NCI-H128 (cell line): ENCODE data around the gene DNAJC27.
"Not testable (repeated sequence)": the region's sequence is repeated elsewhere in the genome, so short reads cannot be mapped to it uniquely, and the experiment has no call there.

ENCODE experiments used
- DNase-seq: peaks from one replicate; lab custom pipeline; 2025; ENCODE audit not compliant: unreplicated experiment; lab: John Stamatoyannopoulos, UW

The DNAJC27 gene

GRCh38 chr2:24971536-24972314 is at the start of gene DNAJC27:
Gene DNAJC27, minus strand, starts transcription at chr2:24971955. Its CDS starts 51 bp downstream, at chr2:24971904.
- DNase-seq, result peak; percentile 94

GRCh38 chr2:25018681-25019080 is 46.9 kb upstream of the DNAJC27 start:
- DNase-seq, result no peak

GRCh38 chr2:25014631-25015030 is 42.9 kb upstream of the DNAJC27 start:
- DNase-seq, result no peak

GRCh38 chr2:25011342-25011741 is 39.6 kb upstream of the DNAJC27 start:
- not testable (repeated sequence) for DNase-seq

- no peak for DNase-seq
Measured at GRCh38 chr2:25009954-25010353, 38.2 kb upstream of the DNAJC27 start.

GRCh38 chr2:25002066-25002465 is 30.3 kb upstream of the DNAJC27 start:
- DNase-seq, result no peak

- DNase-seq, result no peak
Measured at GRCh38 chr2:25001325-25001637, 29.5 kb upstream of the DNAJC27 start.

- DNase-seq, result no peak
Measured at GRCh38 chr2:25000503-25001324, 29.0 kb upstream of the DNAJC27 start.

- DNase-seq, result no peak
Measured at GRCh38 chr2:25000036-25000435, 28.3 kb upstream of the DNAJC27 start.

GRCh38 chr2:24999097-24999496 is 27.3 kb upstream of the DNAJC27 start:
- not testable (repeated sequence) for DNase-seq

GRCh38 chr2:24994146-24994724 is 22.5 kb upstream of the DNAJC27 start:
- DNase-seq, result no peak

GRCh38 chr2:24993406-24994145 is 21.8 kb upstream of the DNAJC27 start:
- no peak for DNase-seq

GRCh38 chr2:24986372-24986771 is 14.6 kb upstream of the DNAJC27 start:
- DNase-seq, result no peak

GRCh38 chr2:24985511-24985910 is 13.8 kb upstream of the DNAJC27 start:
- DNase-seq, result no peak

- peak; percentile 39 for DNase-seq
Measured at GRCh38 chr2:24984912-24985311, 13.2 kb upstream of the DNAJC27 start.

GRCh38 chr2:24981411-24982136 is 9.8 kb upstream of the DNAJC27 start:
- no peak for DNase-seq

- no peak for DNase-seq
Measured at GRCh38 chr2:24978661-24979060, 6.9 kb upstream of the DNAJC27 start.

GRCh38 chr2:24977631-24978030 is 5.9 kb upstream of the DNAJC27 start:
- DNase-seq, result no peak

- no peak for DNase-seq
Measured at GRCh38 chr2:24973812-24974211, 2.1 kb upstream of the DNAJC27 start.

GRCh38 chr2:24972315-24972961 is 683 bp upstream of the DNAJC27 start:
- DNase-seq, result peak; percentile 11
